Measurements from ENCODE around the gene PHF13.
A peak's percentile ranks its signal among the peaks of the same experiment; 100 is the strongest.

The PHF13 gene

GRCh38 chr1:6602669-6603237 lies 10.8 kb upstream of the PHF13 start, which contains the start of gene KLHL21:
TSS of gene KLHL21 (minus strand) at chr1:6602869. CDS start at chr1:6602817, 52 bp downstream.
- peak; percentile 88 for DNase-seq

GRCh38 chr1:6603238-6603914 lies 10.2 kb upstream of the PHF13 start:
- DNase-seq, result peak; percentile 64

GRCh38 chr1:6603915-6604558 lies 9.5 kb upstream of the PHF13 start:
- DNase-seq, result no peak

GRCh38 chr1:6612641-6613360 lies 730 bp upstream of the PHF13 start:
- DNase-seq, result peak; percentile 12

- peak; percentile 61 for DNase-seq
Observed at GRCh38 chr1:6614019-6614928, 743 bp downstream of the PHF13 start.

GRCh38 chr1:6614929-6615785 lies 1.6 kb downstream of the PHF13 start:
- DNase-seq, result no peak

GRCh38 chr1:6619045-6619444 lies 5.5 kb downstream of the PHF13 start:
- DNase-seq, result no peak

- no peak for DNase-seq
Observed at GRCh38 chr1:6621429-6622391, 8.2 kb downstream of the PHF13 start.

- no peak for DNase-seq
Observed at GRCh38 chr1:6622396-6623152, 9.0 kb downstream of the PHF13 start.

GRCh38 chr1:6623269-6623965 lies 9.9 kb downstream of the PHF13 start:
- no peak for DNase-seq

GRCh38 chr1:6624710-6625583 lies 11.4 kb downstream of the PHF13 start, which contains the start of gene THAP3:
TSS of gene THAP3 (plus strand) at chr1:6624868. CDS start at chr1:6625219, 351 bp downstream.
- DNase-seq, result peak; percentile 92

- no peak for DNase-seq
Observed at GRCh38 chr1:6625584-6626149, 12.1 kb downstream of the PHF13 start.

- DNase-seq, result no peak
Observed at GRCh38 chr1:6627031-6627430, 13.5 kb downstream of the PHF13 start.

GRCh38 chr1:6627841-6628545 lies 14.5 kb downstream of the PHF13 start:
- DNase-seq, result no peak

- DNase-seq, result no peak
Observed at GRCh38 chr1:6628971-6629479, 15.5 kb downstream of the PHF13 start.

GRCh38 chr1:6630027-6630426 lies 16.5 kb downstream of the PHF13 start:
- no peak for DNase-seq
